ENCODE measurements around the gene EOMES. TPM values are rescaled to one million over a fixed set of nuclear protein-coding genes. Genes with fewer than 3 reads are reported as not detected.

Gene EOMES
- total RNA-seq, 4 donors from 2014 or later: 0.27 to 0.37 (median 0.32) TPM; not detected in 1

- no peak for DNase-seq
- Histone ChIP-seq H3K27me3 (no peaks in the 10 kb centered on the region), H3K27ac (no peak overlapping the region), H3K4me3 (no peak overlapping the region), H3K9me3 (no peaks in the 10 kb centered on the region), H3K4me1 (no peaks in the 10 kb centered on the region), H3K36me3 (no peaks in the 10 kb centered on the region)
- TF ChIP-seq CTCF (IDR thresholded peaks at IDR 0.05) (no peak), POLR2AphosphoS5 (IDR thresholded peaks at IDR 0.05) (no peak), POLR2A (IDR thresholded peaks at IDR 0.05) (no peak), EP300 (IDR thresholded peaks at IDR 0.05; ENCODE audit: low read depth) (no peak)
- intact Hi-C loops (cut with DNase I; ENCODE audit: low total_unique reads) (no loop called here), in situ Hi-C loops (cut with MboI; ENCODE audit: low pct_ligation_motif_present in 1 of 4, low pct_unique_long_range_greater_than_20kb in 1 of 4, low sequenced_read_pairs in 3 of 4) (no loop called here)
- WGBS, 2 donors (ENCODE audit: low coverage in 1 of 2): 62 to 68% methylated on average over 2 of the region's 2 CpGs
Measured at GRCh38 chr3:27756877-27757276, 34.8 kb upstream of the EOMES start.

- intact Hi-C loops (cut with DNase I; ENCODE audit: low total_unique reads): no loop called here
- no peak overlapping the region for H3K27ac ChIP-seq
- no peaks in the 10 kb centered on the region for H3K27me3 ChIP-seq
- no peak overlapping the region for H3K4me3 ChIP-seq
- no peaks in the 10 kb centered on the region for H3K4me1 ChIP-seq
- no peak for TF ChIP-seq POLR2A (IDR thresholded peaks at IDR 0.05)
- no peak for TF ChIP-seq EP300 (IDR thresholded peaks at IDR 0.05; ENCODE audit: low read depth)
- TF ChIP-seq POLR2AphosphoS5 (IDR thresholded peaks at IDR 0.05): no peak
- TF ChIP-seq CTCF (IDR thresholded peaks at IDR 0.05): no peak
- in situ Hi-C loops (cut with MboI; ENCODE audit: low pct_ligation_motif_present in 1 of 4, low pct_unique_long_range_greater_than_20kb in 1 of 4, low sequenced_read_pairs in 3 of 4): no loop called here
- 85 to 86% methylated on average over 1 of the region's 1 CpG for WGBS, 2 donors (ENCODE audit: low coverage in 1 of 2)
- DNase-seq: no peak
- no peaks in the 10 kb centered on the region for H3K9me3 ChIP-seq
- no peaks in the 10 kb centered on the region for H3K36me3 ChIP-seq
Measured at GRCh38 chr3:27752926-27753325, 30.8 kb upstream of the EOMES start.

GRCh38 chr3:27749643-27750042 is 27.5 kb upstream of the EOMES start:
- in situ Hi-C loops (cut with MboI; ENCODE audit: low pct_ligation_motif_present in 1 of 4, low pct_unique_long_range_greater_than_20kb in 1 of 4, low sequenced_read_pairs in 3 of 4): no loop called here
- no peaks in the 10 kb centered on the region for H3K9me3 ChIP-seq
- intact Hi-C loops (cut with DNase I; ENCODE audit: low total_unique reads): no loop called here
- no peak overlapping the region for H3K27ac ChIP-seq
- no peaks in the 10 kb centered on the region for H3K36me3 ChIP-seq
- no peaks in the 10 kb centered on the region for H3K4me1 ChIP-seq
- 65 to 75% methylated on average over 1 of the region's 1 CpG for WGBS, 2 donors (ENCODE audit: low coverage in 1 of 2)
- no peaks in the 10 kb centered on the region for H3K27me3 ChIP-seq
- DNase-seq: no peak
- no peak overlapping the region for H3K4me3 ChIP-seq
- no peak for TF ChIP-seq EP300 (IDR thresholded peaks at IDR 0.05; ENCODE audit: low read depth)
- no peak for TF ChIP-seq POLR2A (IDR thresholded peaks at IDR 0.05)

- in situ Hi-C loops (cut with MboI; ENCODE audit: low pct_ligation_motif_present in 1 of 4, low pct_unique_long_range_greater_than_20kb in 1 of 4, low sequenced_read_pairs in 3 of 4): no loop called here
- no peak overlapping the region for H3K4me3 ChIP-seq
- no peaks in the 10 kb centered on the region for H3K9me3 ChIP-seq
- H3K4me1 ChIP-seq: no peaks in the 10 kb centered on the region
- no peaks in the 10 kb centered on the region for H3K36me3 ChIP-seq
- no peak overlapping the region for H3K27ac ChIP-seq
- H3K27me3 ChIP-seq: no peaks in the 10 kb centered on the region
- TF ChIP-seq CTCF (IDR thresholded peaks at IDR 0.05) (no peak), POLR2A (IDR thresholded peaks at IDR 0.05) (no peak), EP300 (IDR thresholded peaks at IDR 0.05; ENCODE audit: low read depth) (no peak), POLR2AphosphoS5 (IDR thresholded peaks at IDR 0.05) (no peak)
- 68 to 79% methylated on average over 3 of the region's 3 CpGs for WGBS, 2 donors (ENCODE audit: low coverage in 1 of 2)
- intact Hi-C loops (cut with DNase I; ENCODE audit: low total_unique reads): no loop called here
- no peak for DNase-seq
Measured at GRCh38 chr3:27746838-27747237, 24.7 kb upstream of the EOMES start.

GRCh38 chr3:27740854-27741253 is 18.7 kb upstream of the EOMES start:
- TF ChIP-seq EP300 (IDR thresholded peaks at IDR 0.05; ENCODE audit: low read depth): no peak
- no peak for TF ChIP-seq CTCF (IDR thresholded peaks at IDR 0.05)
- no peak for TF ChIP-seq POLR2A (IDR thresholded peaks at IDR 0.05)
- TF ChIP-seq POLR2AphosphoS5 (IDR thresholded peaks at IDR 0.05): no peak
- H3K27ac ChIP-seq: no peak overlapping the region
- H3K4me1 ChIP-seq: no peaks in the 10 kb centered on the region
- no peak for DNase-seq
- in situ Hi-C loops (cut with MboI; ENCODE audit: low pct_ligation_motif_present in 1 of 4, low pct_unique_long_range_greater_than_20kb in 1 of 4, low sequenced_read_pairs in 3 of 4): no loop called here
- H3K9me3 ChIP-seq: no peaks in the 10 kb centered on the region
- no peaks in the 10 kb centered on the region for H3K36me3 ChIP-seq
- intact Hi-C loops (cut with DNase I; ENCODE audit: low total_unique reads): no loop called here
- H3K27me3 ChIP-seq: no peaks in the 10 kb centered on the region
- 69 to 74% methylated on average over 2 of the region's 2 CpGs for WGBS, 2 donors (ENCODE audit: low coverage in 1 of 2)
- H3K4me3 ChIP-seq: no peak overlapping the region
